ENCODE measurements around the gene DDOST. TPM values are rescaled to one million over a fixed set of nuclear protein-coding genes. Genes with fewer than 3 reads are reported as not detected.

The DDOST gene
- total and polyA plus RNA-seq, 7 experiments from 2014 or later: 96.9 to 223 (median 121) TPM

DNA sequence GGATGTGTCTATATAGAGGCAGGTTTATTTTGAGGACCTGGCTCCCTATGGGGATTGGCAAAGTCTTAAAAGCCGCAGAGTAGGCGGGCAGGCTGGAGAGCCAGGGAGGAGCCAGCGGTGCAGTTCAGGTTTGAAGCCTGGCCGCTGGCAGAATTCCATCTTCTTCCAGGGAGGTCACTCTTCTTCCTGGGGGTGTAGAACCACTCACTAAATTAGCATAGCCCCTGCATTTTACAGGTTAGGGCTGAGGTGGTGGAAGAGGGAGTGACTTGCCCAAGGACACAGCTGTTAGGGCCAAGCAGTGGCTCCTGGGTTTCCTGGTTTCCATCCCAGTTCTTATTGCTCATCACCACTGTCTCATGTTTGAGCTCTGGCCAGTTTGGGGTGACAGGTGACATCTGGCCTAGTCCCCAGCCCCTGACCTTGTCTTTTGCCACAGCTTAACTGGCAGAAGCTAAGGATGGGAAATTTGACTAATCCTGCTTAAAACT is 26.5 kb downstream of the DDOST start:
- Histone ChIP-seq H3K4me1 (ENCODE audit: control insufficient read depth in 2 of 2, insufficient read depth in 2 of 2, low read length in 2 of 2) (peaks cover 8 to 9% of the 10 kb centered on the region in 2 donors), H3K9me3 (ENCODE audit: control insufficient read depth in 2 of 3, low read length in 3 of 3) (no peaks in the 10 kb centered on the region), H3K36me3 (ENCODE audit: control insufficient read depth in 2 of 3, insufficient read depth in 3 of 3, low read length in 3 of 3) (peaks cover 0 to 27% (median 0%) of the 10 kb centered on the region in 3 experiments), H3K27ac (ENCODE audit: low read depth, low read length) (peak overlapping the region; percentile 86), H3K4me3 (ENCODE audit: low read length) (peak overlapping the region; percentile 80), H3K27me3 (ENCODE audit: control insufficient read depth in 2 of 2, insufficient read depth in 2 of 2, low read length in 2 of 2) (no peaks in the 10 kb centered on the region)
- Mint-ChIP-seq H3K27me3 (peaks cover 0 to 15% (median 0%) of the 10 kb centered on the region in 5 donors), H3K9me3 (no peaks in the 10 kb centered on the region), H3K36me3 (peaks cover 0 to 24% (median 0%) of the 10 kb centered on the region in 5 donors), H3K4me1 (peaks cover 0 to 13% (median 8%) of the 10 kb centered on the region in 7 donors), H3K4me3 (peak overlapping the region; percentile 78 to 98 (median 94)), H3K27ac (peak overlapping the region; percentile 69 to 94 (median 88))
- DNase-seq (peak in 7 of 9 donors; percentile 22 to 47 (median 39)), ATAC-seq (peak; percentile 36)
- intact Hi-C loops (cut with micrococcal nuclease): loop anchor here (1.0 to 10.0 kb wide), 5 partner anchors 27 to 803 kb away; partner anchors contain the start of genes DDOST (in 1 of the 2), MUL1 (in 1 of the 2), OTUD3 (in 1 of the 2) and SH2D5 (in 1 of the 2)
- POLR2A ChIA-PET: interaction anchor here (0.9 to 5.0 kb wide), 7 partner anchors 19 to 544 kb away, joined by 3 to 34 read pairs (median 4); partner anchors contain the start of genes DDOST and MUL1
- CTCF ChIA-PET: interaction anchor here (0.5 to 1.2 kb wide), 2 partner anchors 113 to 408 kb away, joined by 3 to 4 read pairs; no protein-coding TSS in a partner anchor

DNA sequence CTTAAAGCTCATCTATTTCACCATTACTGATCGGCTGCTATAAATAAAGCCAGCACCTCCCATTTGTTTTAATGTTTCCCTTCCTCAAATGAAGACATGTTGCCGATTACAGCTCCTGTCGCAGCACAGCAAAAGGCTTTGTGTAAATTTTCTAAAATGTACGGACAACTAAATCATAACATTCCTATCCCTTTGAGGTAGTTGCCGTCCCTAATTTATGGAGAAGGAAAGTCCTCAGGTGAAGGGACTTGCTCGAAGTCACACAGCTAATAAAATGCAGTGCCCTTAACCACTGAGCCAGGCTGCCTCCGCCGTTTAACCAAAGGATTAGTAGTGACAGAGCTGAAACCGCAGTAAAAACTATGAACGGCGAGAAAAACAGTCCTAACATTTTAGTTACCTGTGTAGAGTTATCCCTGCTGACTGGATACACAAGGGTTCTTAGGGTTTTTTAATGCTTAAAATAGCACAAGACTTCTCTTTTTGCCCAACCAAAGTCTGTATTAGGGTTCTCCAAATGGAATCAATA is 27.0 kb downstream of the DDOST start:
- Histone ChIP-seq H3K4me1 (ENCODE audit: control insufficient read depth in 2 of 2, insufficient read depth in 2 of 2, low read length in 2 of 2) (peaks cover 8 to 9% of the 10 kb centered on the region in 2 donors), H3K27ac (ENCODE audit: low read depth, low read length) (peak overlapping the region; percentile 86), H3K27me3 (ENCODE audit: control insufficient read depth in 2 of 2, insufficient read depth in 2 of 2, low read length in 2 of 2) (no peaks in the 10 kb centered on the region), H3K9me3 (ENCODE audit: control insufficient read depth in 2 of 3, low read length in 3 of 3) (no peaks in the 10 kb centered on the region), H3K36me3 (ENCODE audit: control insufficient read depth in 2 of 3, insufficient read depth in 3 of 3, low read length in 3 of 3) (peaks cover 0 to 22% (median 0%) of the 10 kb centered on the region in 3 experiments), H3K4me3 (ENCODE audit: low read length) (peak overlapping the region; percentile 80)
- H3K27ac Mint-ChIP-seq: peak overlapping the region; percentile 69 to 94 (median 88)
- H3K4me3 Mint-ChIP-seq: peak overlapping the region; percentile 78 to 98 (median 94)
- CTCF ChIA-PET: interaction anchor here (0.5 to 1.5 kb wide), 9 partner anchors 12 to 417 kb away, joined by 3 to 8 read pairs (median 3); partner anchors contain the start of genes DDOST, HP1BP3 and MUL1
- peaks cover 0 to 13% (median 8%) of the 10 kb centered on the region in 7 donors for H3K4me1 Mint-ChIP-seq
- ATAC-seq: peak; percentile 1
- peaks cover 0 to 19% (median 0%) of the 10 kb centered on the region in 5 donors for H3K27me3 Mint-ChIP-seq
- H3K9me3 Mint-ChIP-seq: peaks cover 0 to 2% (median 0%) of the 10 kb centered on the region in 11 donors
- peak in 1 of 9 donors; percentile 54 for DNase-seq
- peaks cover 0 to 21% (median 1%) of the 10 kb centered on the region in 5 donors for H3K36me3 Mint-ChIP-seq
- POLR2A ChIA-PET: interaction anchor here (0.6 to 5.0 kb wide), 16 partner anchors 8 to 1574 kb away, joined by 3 to 34 read pairs (median 4); partner anchors contain the start of genes DDOST, MUL1 and USP48
- intact Hi-C loops (cut with micrococcal nuclease): loop anchor here (1.0 to 10.0 kb wide), 5 partner anchors 27 to 803 kb away; partner anchors contain the start of genes DDOST (in 1 of the 2), MUL1 (in 1 of the 2), OTUD3 (in 1 of the 2) and SH2D5 (in 1 of the 2)

DNA sequence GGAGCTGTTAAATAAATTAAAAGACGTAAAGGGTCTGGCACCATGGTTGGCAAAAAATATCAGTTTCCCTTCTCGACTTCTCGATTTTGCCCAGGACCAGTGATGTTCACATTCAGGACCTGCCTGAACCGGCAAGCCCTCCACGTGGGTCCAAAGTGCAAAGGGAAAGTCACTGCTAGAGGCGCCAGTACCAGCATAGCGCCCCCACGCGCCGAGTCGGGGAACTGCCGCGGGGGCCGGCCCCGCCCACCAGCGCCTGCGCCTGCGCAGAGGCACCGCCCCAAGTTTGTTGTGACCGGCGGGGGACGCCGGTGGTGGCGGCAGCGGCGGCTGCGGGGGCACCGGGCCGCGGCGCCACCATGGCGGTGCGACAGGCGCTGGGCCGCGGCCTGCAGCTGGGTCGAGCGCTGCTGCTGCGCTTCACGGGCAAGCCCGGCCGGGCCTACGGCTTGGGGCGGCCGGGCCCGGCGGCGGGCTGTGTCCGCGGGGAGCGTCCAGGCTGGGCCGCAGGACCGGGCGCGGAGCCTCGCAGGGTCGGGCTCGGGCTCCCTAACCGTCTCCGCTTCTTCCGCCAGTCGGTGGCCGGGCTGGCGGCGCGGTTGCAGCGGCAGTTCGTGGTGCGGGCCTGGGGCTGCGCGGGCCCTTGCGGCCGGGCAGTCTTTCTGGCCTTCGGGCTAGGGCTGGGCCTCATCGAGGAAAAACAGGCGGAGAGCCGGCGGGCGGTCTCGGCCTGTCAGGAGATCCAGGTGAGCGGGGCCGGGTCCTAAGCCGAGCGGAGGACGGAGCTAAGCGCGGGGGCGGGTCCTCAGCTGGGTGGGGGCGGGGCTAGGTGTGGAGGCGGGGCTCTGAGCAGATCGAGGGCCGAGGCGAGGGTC is 27.7 kb downstream of the DDOST start, which contains the start of gene PINK1:
Gene PINK1, plus strand, starts transcription at position 269 of the 875 bp plus-strand sequence. Its CDS starts 91 bp downstream, at position 360.
- peaks cover 0 to 8% (median 1%) of the 10 kb centered on the region in 11 donors for H3K9me3 Mint-ChIP-seq
- peaks cover 0 to 22% (median 2%) of the 10 kb centered on the region in 5 donors for H3K27me3 Mint-ChIP-seq
- peaks cover 0 to 14% (median 0%) of the 10 kb centered on the region in 5 donors for H3K36me3 Mint-ChIP-seq
- intact Hi-C loops (cut with micrococcal nuclease): loop anchor here (1.0 to 10.0 kb wide), 10 partner anchors 28 to 804 kb away; partner anchors contain the start of genes DDOST (in 2 of the 2), MUL1 (in 2 of the 2), EIF4G3 (in 1 of the 2) and OTUD3 (in 1 of the 2)
- H3K4me3 Mint-ChIP-seq: peak within 1 kb of the TSS; percentile 78 to 98 (median 94)
- peaks cover 0 to 13% (median 8%) of the 10 kb centered on the region in 7 donors for H3K4me1 Mint-ChIP-seq
- DNase-seq (peak; percentile 78 to 99 (median 90)), ATAC-seq (peak; percentile 92)
- CTCF ChIA-PET: interaction anchor here (0.6 to 1.5 kb wide), 9 partner anchors 12 to 416 kb away, joined by 3 to 8 read pairs (median 3); partner anchors contain the start of genes DDOST, HP1BP3 and MUL1
- Histone ChIP-seq H3K36me3 (ENCODE audit: control insufficient read depth in 2 of 3, insufficient read depth in 3 of 3, low read length in 3 of 3) (peaks cover 0 to 15% (median 0%) of the 10 kb centered on the region in 3 experiments), H3K4me3 (ENCODE audit: low read length) (peak within 1 kb of the TSS; percentile 80), H3K27ac (ENCODE audit: low read depth, low read length) (peak within 1 kb of the TSS; percentile 86), H3K9me3 (ENCODE audit: control insufficient read depth in 2 of 3, low read length in 3 of 3) (no peaks in the 10 kb centered on the region), H3K27me3 (ENCODE audit: control insufficient read depth in 2 of 2, insufficient read depth in 2 of 2, low read length in 2 of 2) (no peaks in the 10 kb centered on the region), H3K4me1 (ENCODE audit: control insufficient read depth in 2 of 2, insufficient read depth in 2 of 2, low read length in 2 of 2) (peaks cover 8 to 9% of the 10 kb centered on the region in 2 donors)
- peak within 1 kb of the TSS; percentile 69 to 94 (median 88) for H3K27ac Mint-ChIP-seq
- POLR2A ChIA-PET: interaction anchor here (0.6 to 5.0 kb wide), 16 partner anchors 9 to 1573 kb away, joined by 3 to 34 read pairs (median 4); partner anchors contain the start of genes DDOST, MUL1 and USP48

DNA sequence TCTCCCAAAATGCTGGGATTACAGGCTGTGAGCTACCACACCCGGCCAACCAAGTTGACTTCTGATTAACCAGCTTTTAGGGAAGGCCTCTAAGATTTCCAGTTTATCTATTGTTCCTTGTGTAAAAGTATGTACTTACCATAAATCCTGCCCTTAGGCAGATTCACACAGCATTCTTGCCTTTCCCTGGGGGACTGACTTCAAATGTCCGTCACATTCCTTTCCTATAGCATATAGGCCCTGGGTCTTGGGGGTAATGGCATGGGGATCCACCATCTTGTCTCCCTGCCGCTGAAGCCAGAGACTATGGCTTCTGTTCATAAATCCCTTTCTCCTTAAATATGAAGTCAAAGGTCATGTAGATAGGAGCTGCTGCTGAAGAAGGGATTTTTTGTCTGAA is 28.8 kb downstream of the DDOST start:
- H3K9me3 Mint-ChIP-seq: peaks cover 0 to 17% (median 4%) of the 10 kb centered on the region in 11 donors
- Histone ChIP-seq H3K36me3 (ENCODE audit: control insufficient read depth in 2 of 3, insufficient read depth in 3 of 3, low read length in 3 of 3) (peaks cover 0 to 5% (median 0%) of the 10 kb centered on the region in 3 experiments), H3K27me3 (ENCODE audit: control insufficient read depth in 2 of 2, insufficient read depth in 2 of 2, low read length in 2 of 2) (no peaks in the 10 kb centered on the region), H3K9me3 (ENCODE audit: control insufficient read depth in 2 of 3, low read length in 3 of 3) (no peaks in the 10 kb centered on the region), H3K27ac (ENCODE audit: low read depth, low read length) (no peak overlapping the region), H3K4me3 (ENCODE audit: low read length) (no peak overlapping the region), H3K4me1 (ENCODE audit: control insufficient read depth in 2 of 2, insufficient read depth in 2 of 2, low read length in 2 of 2) (peaks cover 8 to 9% of the 10 kb centered on the region in 2 donors)
- peaks cover 0 to 7% (median 0%) of the 10 kb centered on the region in 5 donors for H3K36me3 Mint-ChIP-seq
- peaks cover 0 to 13% (median 8%) of the 10 kb centered on the region in 7 donors for H3K4me1 Mint-ChIP-seq
- H3K27ac Mint-ChIP-seq: peak overlapping the region in 8 of 9 donors; percentile 32 to 74 (median 48)
- ATAC-seq: no peak
- DNase-seq: no peak
- peaks cover 0 to 22% (median 5%) of the 10 kb centered on the region in 5 donors for H3K27me3 Mint-ChIP-seq
- ChIA-PET CTCF (interaction anchor here (0.5 to 1.1 kb wide), 2 partner anchors 107 to 112 kb away, joined by 3 to 4 read pairs; no protein-coding TSS in a partner anchor), POLR2A (interaction anchor here (5.0 kb wide), 1 partner anchor 28 kb away, joined by 34 read pairs; the partner anchor contains the start of gene DDOST)
- peak overlapping the region; percentile 70 to 88 (median 81) for H3K4me3 Mint-ChIP-seq
- intact Hi-C loops (cut with micrococcal nuclease): loop anchor here (5.0 to 10.0 kb wide), 4 partner anchors 100 to 805 kb away; partner anchors contain the start of genes MUL1 (in 1 of the 2), OTUD3 (in 1 of the 2) and SH2D5 (in 1 of the 2)

DNA sequence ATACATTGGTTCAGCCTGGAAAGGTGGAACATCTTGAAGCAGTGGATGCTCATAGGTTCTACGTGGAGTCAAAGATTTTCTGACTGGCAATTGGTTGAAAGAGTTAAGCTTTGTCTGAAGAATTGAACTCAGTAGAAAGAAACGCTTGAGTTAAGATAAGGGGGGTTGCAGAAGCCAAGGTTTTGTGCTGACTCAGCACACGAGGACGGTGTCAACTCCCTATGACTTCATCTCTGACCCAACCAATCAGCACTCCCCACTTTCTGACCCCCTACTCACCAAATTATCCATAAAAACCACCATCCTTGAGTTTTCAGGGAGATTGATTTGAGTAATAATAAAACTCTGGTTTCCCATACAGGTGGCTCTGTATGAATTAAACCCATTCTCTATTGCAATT is 30.4 kb downstream of the DDOST start:
- ChIA-PET CTCF (no interaction called here), POLR2A (interaction anchor here (0.7 kb wide), 1 partner anchor 123 kb away, joined by 3 read pairs; no protein-coding TSS in a partner anchor)
- H3K4me1 ChIP-seq (ENCODE audit: control insufficient read depth in 2 of 2, insufficient read depth in 2 of 2, low read length in 2 of 2): peaks cover 8 to 9% of the 10 kb centered on the region in 2 donors
- DNase-seq (no peak), ATAC-seq (no peak)
- H3K27ac Mint-ChIP-seq: no peak overlapping the region
- peaks cover 0 to 3% (median 0%) of the 10 kb centered on the region in 3 experiments for H3K36me3 ChIP-seq (ENCODE audit: control insufficient read depth in 2 of 3, insufficient read depth in 3 of 3, low read length in 3 of 3)
- H3K27ac ChIP-seq (ENCODE audit: low read depth, low read length): no peak overlapping the region
- intact Hi-C loops (cut with micrococcal nuclease): loop anchor here (5.0 to 10.0 kb wide), 4 partner anchors 102 to 807 kb away; partner anchors contain the start of genes MUL1 (in 1 of the 2), OTUD3 (in 1 of the 2) and SH2D5 (in 1 of the 2)
- no peak overlapping the region for H3K4me3 Mint-ChIP-seq
- peaks cover 0 to 22% (median 5%) of the 10 kb centered on the region in 11 donors for H3K9me3 Mint-ChIP-seq
- H3K4me1 Mint-ChIP-seq: peaks cover 0 to 13% (median 7%) of the 10 kb centered on the region in 7 donors
- no peaks in the 10 kb centered on the region for H3K27me3 ChIP-seq (ENCODE audit: control insufficient read depth in 2 of 2, insufficient read depth in 2 of 2, low read length in 2 of 2)
- peaks cover 0 to 31% (median 5%) of the 10 kb centered on the region in 5 donors for H3K27me3 Mint-ChIP-seq
- H3K4me3 ChIP-seq (ENCODE audit: low read length): no peak overlapping the region
- peaks cover 0 to 4% (median 0%) of the 10 kb centered on the region in 5 donors for H3K36me3 Mint-ChIP-seq
- no peaks in the 10 kb centered on the region for H3K9me3 ChIP-seq (ENCODE audit: control insufficient read depth in 2 of 3, low read length in 3 of 3)

Measured in naive thymus-derived CD4-positive, alpha-beta T cell (primary cell).